Measurements from ENCODE around the gene NEMP1. TPM values are rescaled to one million over a fixed set of nuclear protein-coding genes. Genes with fewer than 3 reads are reported as not detected.
A peak's percentile ranks its signal among the peaks of the same experiment; 100 is the strongest.

NEMP1 gene
- total RNA-seq, 6 experiments from 2014 or later, result 13.0 to 22.1 (median 20.7) TPM

GRCh38 chr12:57051011-57051410, 27.6 kb downstream of the NEMP1 start:
- H3K4me3 Mint-ChIP-seq, result no peak overlapping the region

GRCh38 chr12:57049890-57050289, 28.7 kb downstream of the NEMP1 start, which contains the start of gene MYO1A:
MYO1A (minus strand) TSS chr12:57050129; CDS start chr12:57048323, 1,806 bp downstream.
- no peak for TF ChIP-seq CTCF (IDR thresholded peaks at IDR 0.05)
- peak; percentile 15 for DNase-seq
- Mint-ChIP-seq H3K9me3 (no peaks in the 10 kb centered on the region), H3K4me3 (no peak within 1 kb of the TSS), H3K4me1 (ENCODE audit: low read depth) (peaks cover 40% of the 10 kb centered on the region), H3K27me3 (ENCODE audit: insufficient read depth) (peaks cover 10% of the 10 kb centered on the region), H3K36me3 (ENCODE audit: low read depth) (peaks cover 5% of the 10 kb centered on the region; the same call in 1 of the 2 replicates), H3K27ac (no peak within 1 kb of the TSS)

More at GRCh38 chr12:57051011-57051410, 27.6 kb downstream of the NEMP1 start:
- Mint-ChIP-seq H3K9me3 (no peaks in the 10 kb centered on the region), H3K36me3 (ENCODE audit: low read depth) (peaks cover 5% of the 10 kb centered on the region; the same call in 1 of the 2 replicates), H3K27ac (no peak overlapping the region), H3K27me3 (ENCODE audit: insufficient read depth) (peaks cover 5% of the 10 kb centered on the region), H3K4me1 (ENCODE audit: low read depth) (peaks cover 30% of the 10 kb centered on the region)
- no peak for TF ChIP-seq CTCF (IDR thresholded peaks at IDR 0.05)
- no peak for DNase-seq

- Mint-ChIP-seq H3K9me3 (no peaks in the 10 kb centered on the region), H3K27me3 (ENCODE audit: insufficient read depth) (peaks cover 10% of the 10 kb centered on the region), H3K27ac (no peak overlapping the region), H3K4me3 (no peak overlapping the region), H3K36me3 (ENCODE audit: low read depth) (peaks cover 4% of the 10 kb centered on the region; the same call in 1 of the 2 replicates), H3K4me1 (ENCODE audit: low read depth) (peaks cover 44% of the 10 kb centered on the region)
- no peak for DNase-seq
- TF ChIP-seq CTCF (IDR thresholded peaks at IDR 0.05), result no peak
Measured at GRCh38 chr12:57049119-57049446, 29.5 kb downstream of the NEMP1 start.

GRCh38 chr12:57048423-57049118, 30.0 kb downstream of the NEMP1 start:
- no peaks in the 10 kb centered on the region for H3K36me3 Mint-ChIP-seq (ENCODE audit: low read depth)
- H3K9me3 Mint-ChIP-seq, result no peaks in the 10 kb centered on the region
- no peak for TF ChIP-seq CTCF (IDR thresholded peaks at IDR 0.05)
- peaks cover 10% of the 10 kb centered on the region for H3K27me3 Mint-ChIP-seq (ENCODE audit: insufficient read depth)
- no peak overlapping the region for H3K4me3 Mint-ChIP-seq
- H3K27ac Mint-ChIP-seq, result no peak overlapping the region
- DNase-seq, result no peak
- peaks cover 44% of the 10 kb centered on the region for H3K4me1 Mint-ChIP-seq (ENCODE audit: low read depth)

GRCh38 chr12:57047981-57048380, 30.6 kb downstream of the NEMP1 start:
- H3K36me3 Mint-ChIP-seq (ENCODE audit: low read depth), result no peaks in the 10 kb centered on the region
- H3K4me1 Mint-ChIP-seq (ENCODE audit: low read depth), result peaks cover 44% of the 10 kb centered on the region
- no peak for TF ChIP-seq CTCF (IDR thresholded peaks at IDR 0.05)
- peak; percentile 55 for DNase-seq
- peaks cover 10% of the 10 kb centered on the region for H3K27me3 Mint-ChIP-seq (ENCODE audit: insufficient read depth)
- H3K9me3 Mint-ChIP-seq, result no peaks in the 10 kb centered on the region
- no peak overlapping the region for H3K27ac Mint-ChIP-seq
- peak overlapping the region; percentile 1; the same call in 1 of the 2 replicates for H3K4me3 Mint-ChIP-seq

All from HFFc6 (cell line).